Ammon's horn (tissue), 1 donor: ENCODE measurements around the gene DTNA.

ENCODE experiments used
- DNase-seq: peaks from one replicate; pipeline ENCODE4 v3.0.0-alpha.2; 2016; ENCODE audit warnings: low spot score

The DTNA gene

DNA sequence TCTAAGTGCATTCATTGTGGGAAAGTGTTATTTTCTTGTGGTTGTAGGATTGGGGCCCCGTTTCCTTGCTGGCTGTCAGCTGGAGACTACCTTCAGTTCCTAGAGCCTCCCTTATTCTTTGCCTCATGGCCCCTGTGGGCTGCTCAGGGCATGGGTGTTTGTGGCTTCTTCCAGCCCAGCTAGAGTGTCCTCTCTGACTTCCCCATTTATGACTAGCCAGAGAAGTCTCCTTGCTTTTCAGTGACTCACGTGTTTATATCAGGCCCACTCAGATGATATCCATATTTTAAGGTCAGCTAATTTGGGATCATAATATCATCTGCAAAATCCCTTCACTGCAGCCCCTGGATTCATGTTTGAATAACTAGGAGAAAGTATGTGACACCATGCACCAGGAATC is 62.8 kb downstream of the DTNA start:
- DNase-seq, result no peak

DNA sequence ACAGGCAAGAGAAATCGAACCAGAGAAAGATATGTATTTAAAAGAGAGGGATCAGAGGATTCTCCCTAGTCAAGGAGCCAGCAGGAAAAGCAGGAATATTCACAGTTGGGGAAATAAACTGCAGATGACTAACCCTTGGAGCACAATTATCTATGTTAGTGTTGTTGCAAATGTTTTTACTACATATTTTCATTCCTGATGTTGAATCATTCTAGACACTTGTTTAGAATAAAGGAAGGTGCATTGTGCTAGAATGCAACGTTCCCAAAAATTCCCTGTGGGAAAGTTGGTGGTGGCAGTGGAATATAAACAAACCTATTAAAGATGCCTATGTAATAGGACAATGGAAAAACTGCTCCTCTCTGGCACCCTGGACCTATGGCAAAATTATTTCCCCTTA is 63.3 kb downstream of the DTNA start:
- no peak for DNase-seq

DNA sequence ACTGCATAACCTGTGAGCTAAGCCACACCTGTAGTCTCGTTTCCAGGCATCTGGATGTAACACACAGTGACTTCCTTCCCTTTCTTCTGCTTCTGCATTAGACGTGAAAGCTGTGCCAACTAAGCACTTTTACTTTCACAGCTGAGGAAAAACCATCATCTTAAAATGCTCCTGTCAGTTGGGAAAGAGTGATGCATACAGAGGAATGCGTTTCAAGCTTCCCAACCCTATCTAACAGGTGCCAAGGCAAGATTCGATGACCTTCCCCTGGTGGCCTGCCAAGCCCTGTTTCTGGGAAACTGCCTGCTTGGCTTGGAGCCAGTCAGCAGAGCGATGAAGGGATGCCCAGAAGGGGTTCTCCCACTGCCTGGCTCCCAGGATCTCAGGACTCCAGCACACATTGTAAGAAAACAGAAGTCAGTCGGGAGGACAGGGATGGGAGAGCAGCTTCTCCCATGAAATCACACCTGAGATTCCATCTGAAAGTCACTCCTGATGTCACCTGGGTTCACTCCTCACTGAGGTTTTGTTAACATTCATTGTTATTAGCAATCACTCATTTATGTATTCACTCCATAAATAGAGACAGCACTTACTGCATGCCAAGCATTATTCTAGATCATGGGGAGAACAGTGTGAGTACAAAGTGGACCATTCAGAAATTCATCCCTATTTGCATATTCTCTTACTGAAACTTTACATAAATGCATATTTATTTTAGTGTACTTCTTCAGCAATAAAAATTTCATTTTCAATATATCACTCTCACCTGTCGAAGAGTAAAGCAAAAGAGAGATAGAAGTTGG is 64.1 kb downstream of the DTNA start:
- peak; percentile 62 for DNase-seq

DNA sequence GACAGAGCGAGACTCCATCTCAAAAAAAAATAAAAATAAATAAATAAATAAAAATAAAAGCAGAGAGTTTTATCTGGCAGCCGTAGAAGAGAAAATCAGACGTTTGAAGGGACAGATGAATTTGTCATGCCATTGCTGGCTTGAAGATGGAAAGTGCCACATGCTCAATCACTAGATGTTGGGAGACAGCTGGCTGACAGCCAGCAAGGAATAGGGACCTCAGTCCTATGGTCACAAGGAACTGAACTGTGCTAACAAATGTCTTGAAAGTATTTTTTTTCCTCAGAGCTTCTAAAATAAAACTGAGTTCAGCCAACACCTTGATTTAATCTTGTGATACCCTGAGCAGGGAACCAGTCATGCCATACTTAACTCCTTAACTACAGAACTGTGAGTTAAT is 65.4 kb downstream of the DTNA start:
- DNase-seq, result no peak

DNA sequence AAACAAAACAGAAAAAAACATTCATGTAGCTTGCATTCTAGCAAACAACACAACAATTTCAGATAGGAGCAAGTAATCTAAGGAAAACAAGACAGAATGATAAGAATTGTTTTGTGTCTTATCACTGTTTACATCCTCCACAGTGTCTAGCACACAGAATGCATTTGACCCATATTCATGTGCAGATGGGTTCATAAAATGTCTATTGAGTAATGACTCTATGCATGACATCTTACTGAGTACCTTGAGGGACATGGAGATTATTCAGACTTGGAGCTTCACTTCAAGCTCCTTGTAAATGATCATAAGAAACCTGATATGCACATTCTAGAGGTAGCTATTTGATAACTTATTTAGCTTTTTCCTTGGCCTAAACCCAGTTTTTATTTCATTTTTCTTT is 69.0 kb downstream of the DTNA start:
- DNase-seq, result no peak

DNA sequence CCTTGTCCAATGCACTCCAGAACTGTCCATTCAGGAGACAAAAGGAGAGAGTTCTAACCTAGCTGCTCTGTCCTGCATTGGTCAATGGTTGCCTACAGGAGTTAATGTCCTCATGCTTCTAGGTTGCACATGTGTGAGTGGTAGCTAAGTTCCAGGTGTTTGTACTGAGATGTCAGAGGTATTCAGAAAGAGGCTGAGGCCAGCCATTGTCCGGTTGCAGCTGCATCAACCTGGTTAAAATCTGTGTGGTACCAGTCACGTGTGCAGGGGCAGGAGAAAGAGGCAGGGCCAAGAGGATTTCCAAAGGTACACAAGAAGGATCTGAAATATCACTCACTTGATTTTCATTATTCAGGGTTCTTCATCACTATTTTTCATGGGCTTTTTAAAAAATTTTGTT is 70.8 kb downstream of the DTNA start:
- no peak for DNase-seq

DNA sequence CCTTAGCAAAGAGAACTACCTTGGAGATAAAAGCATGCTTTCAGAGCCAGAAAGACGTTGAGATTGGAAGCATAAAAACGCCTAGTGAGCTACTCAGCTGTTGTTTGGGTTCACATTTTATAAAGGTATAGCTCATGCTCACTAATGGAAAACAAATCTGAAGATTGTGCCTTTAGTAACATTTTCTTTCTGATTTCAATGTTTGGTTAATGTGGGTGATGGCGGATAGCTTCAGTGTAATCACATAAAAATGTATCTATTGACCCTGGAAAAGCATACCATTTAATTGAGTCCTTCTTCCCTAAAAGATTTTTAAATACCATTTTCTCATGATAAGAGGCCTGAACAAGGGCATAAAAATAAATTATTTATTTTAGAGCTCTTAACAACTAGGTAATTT is 73.4 kb downstream of the DTNA start:
- DNase-seq, result no peak

DNA sequence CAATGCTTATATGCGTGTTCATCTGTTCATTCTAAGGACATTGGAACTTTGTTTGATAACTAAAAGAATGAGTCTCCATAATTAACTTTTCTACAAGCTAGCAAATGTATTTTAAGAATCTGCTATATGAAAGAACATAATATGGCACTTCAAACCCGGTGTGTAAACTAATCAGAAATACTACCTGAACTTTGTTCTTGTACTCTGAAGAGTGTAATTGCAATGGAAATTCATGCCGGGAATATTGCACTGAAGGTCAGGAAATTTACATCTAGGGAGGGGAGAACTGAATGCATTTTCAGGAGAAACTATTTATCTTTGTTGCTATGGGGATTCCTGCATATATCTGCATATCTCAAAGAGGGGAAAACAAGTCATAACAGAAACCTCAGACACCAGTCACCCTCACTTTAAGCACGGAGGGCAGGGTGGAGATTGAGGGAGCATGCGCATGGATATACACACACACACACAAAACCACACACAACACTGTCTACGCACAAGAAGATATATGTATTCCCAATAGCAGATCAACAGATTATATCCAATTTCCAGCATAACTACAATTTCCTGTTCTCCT is 76.2 kb downstream of the DTNA start:
- DNase-seq, result no peak

DNA sequence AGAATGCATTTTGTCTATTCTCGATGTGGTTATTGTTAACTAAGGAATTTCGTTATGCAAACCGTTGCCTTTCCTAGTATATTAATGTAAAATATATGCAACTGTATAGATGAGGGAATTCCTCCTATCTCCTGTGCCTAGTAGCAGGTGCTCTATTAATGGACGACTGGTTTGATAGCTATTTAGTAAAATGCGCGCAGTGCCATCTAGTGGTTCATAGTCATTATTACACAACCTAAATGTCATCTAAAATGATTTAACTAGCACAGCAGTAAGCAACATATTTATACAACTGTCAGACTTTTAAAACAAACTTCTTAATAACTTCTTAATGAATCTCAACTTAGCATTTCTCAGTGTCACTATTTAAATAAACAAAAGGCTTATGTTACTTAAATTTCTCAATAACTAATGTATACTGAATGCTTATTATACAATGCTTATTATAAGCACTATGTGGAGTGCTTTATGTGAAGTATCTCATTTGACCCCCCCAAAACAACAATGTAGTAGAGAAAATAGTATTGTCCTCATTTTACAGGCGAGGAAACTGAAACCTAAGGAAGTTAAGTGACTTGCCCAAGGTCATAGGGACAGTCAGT is 77.9 kb downstream of the DTNA start:
- DNase-seq, result peak; percentile 87

DNA sequence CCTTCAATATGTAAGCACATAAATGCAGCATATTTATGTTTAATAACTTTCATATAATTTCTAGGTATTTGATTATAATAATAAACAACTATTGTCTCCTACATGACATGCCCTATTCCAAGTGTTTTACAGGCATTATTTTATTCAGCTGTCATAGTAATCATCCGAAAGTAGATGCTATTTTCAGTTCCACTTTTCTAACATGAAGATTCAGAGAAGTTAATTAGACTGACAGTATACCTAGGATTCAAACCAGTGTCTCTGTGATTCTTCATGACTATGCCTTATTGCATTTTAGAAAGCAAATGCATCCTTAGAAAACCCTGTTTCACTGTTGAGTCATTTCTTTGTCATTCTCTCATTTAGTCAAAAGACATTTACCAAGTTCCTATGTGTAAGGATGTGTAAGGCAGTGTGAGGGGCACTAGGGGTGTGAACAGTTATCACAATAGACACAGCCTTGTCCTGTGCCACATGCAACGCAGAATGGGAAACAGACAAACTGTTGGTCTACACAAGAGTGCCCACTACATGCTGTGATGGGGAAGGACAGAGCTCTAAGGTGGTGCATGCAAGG is 79.8 kb downstream of the DTNA start:
- no peak for DNase-seq

DNA sequence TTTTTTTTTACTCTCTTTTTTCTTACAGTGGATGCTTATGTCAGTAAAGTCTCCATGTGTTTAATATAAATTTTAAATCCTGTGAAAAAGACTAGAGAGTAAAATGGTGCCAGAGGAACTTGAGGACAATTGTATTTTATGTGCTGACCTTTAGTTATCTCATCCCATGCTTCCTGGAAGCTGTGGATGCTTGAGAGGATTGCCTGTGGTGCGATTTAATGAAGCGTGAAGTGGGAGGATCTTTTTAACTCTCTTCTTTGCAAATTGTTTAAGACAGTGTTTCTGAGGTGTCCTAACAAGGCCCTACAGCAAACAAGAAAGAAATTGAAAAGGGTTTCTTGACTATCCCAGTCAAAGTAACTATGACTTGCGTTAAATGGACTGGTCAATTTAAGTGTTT is 84.2 kb downstream of the DTNA start:
- DNase-seq, result no peak

DNA sequence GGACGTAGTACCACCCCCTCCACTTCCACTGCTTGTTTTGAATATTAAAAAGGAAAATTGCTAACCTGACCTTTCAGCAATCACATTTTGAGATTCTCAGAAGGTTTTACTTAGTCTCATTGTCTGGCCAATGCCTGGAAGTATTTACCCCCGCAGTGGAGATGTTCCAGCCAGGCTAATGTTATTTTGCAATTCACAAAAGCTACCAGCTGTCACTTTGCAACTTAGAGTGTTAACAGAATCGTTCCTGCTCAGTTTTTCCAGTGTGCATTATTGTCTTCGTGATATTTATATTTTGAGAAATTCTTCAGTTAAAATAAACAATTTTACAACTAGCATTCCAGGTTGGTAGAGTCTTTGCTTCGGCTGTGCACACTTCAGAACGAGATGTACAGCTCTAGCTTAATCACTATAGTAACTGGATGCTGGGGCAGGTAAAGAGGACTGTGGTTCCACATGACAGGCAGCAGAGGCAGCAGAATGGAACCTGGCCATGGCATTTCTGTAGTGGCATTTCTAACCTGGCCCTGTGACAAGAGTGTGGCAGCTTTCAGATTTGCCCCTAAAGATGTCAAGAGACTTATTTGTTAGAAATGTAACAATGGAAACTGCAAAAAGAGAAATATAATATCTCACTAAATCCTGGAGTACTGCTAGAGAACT is 85.1 kb downstream of the DTNA start:
- DNase-seq, result no peak

DNA sequence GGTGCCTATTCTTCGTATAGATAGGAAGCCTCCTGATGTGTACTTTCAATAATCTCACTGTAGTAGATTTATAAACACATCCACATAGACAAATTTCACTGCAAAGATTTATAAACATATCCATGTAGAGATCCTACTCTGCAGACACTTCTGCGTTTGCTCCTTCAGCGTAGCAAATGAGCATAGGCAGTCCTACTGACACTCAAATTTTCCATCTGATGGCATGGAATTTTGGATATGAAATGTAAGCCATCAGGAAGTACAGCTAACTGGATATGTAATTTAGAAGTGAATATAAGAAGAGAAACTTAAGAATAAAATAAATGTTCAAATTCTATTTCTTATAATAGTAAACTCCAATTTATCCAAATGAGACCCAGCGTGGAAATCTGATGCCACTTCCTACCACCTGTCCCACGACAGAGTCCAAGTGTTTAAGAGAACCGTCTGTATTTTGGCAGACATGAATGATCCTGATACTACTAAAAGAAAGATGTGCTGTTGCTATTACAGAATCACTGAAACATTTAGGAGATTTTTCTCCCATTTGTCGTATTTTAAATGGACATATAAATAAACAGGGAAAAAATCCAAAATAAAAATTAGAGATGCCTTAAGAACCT is 86.0 kb downstream of the DTNA start:
- no peak for DNase-seq

DNA sequence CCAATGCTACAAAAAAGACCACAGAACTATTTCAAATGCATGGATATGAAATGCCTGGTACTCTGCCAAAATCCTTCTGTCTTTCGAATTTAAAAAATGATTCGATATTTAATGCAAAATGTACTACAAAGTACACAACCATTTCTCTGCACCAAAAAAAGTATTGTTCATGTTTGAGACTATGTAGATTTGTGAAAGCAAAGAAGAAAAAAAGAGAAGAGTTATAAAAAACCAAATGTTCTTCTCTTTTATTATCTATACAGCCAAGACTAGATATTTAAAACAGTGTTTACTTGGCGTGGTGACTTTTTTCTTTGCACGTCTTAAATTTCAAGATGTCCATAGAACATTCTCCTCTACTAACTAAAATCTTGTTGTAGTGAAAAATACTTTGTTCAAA is 89.2 kb downstream of the DTNA start:
- no peak for DNase-seq

DNA sequence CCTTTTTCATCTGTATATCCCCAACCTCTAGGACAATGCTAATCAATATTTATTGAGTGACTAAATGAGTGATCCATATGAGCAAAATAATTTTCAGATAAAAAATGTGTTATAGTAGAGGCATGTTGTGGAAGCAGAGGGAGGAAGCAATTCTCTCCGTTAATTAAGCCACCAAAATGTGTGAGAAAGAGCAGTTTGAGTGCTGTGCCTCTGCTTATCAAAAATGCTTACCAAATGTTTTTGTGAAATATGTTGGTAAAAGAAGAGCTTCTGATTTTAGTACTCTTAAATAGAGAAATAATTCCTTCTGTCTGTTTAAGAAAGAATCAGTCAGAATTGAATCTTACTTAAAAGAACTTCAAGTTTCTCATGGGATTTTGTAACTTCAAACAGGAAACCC is 90.3 kb downstream of the DTNA start:
- no peak for DNase-seq

DNA sequence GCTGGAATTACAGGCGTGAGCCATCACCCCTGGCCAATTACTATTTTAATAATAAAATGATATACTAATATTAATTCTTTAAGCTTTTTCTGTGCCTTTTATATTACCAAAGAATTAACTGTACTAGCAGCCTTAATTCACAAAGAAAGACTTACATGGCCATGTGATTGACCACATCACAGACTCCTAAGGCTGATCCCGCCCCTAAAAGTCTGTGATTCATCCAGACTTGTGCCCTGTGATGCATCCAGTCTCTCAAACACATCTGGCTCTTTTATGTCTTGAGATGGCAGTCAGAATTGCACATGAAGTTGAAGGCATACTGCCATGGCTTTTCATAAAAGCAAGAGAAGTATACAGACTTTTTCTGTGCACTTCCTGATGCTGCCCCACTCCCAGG is 91.7 kb downstream of the DTNA start:
- DNase-seq, result no peak

DNA sequence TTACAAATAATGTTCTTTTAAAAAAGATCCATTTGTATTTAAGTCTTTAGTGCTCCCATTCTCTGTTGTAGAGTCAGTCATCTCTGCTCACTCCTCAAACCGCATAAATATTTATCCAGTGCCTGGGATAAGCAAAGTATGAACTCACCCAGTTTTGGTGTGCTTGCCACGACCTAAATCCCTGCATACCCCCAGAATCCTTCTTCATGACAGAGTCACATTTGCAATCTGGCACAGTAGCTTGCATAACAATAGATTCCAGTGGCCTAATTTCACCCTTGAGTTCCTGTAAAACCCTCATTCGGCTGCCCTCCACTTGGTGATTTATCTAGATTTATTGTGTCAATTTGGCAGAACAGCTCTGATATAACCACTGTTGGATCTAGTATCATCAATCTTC is 92.9 kb downstream of the DTNA start:
- DNase-seq, result no peak

DNA sequence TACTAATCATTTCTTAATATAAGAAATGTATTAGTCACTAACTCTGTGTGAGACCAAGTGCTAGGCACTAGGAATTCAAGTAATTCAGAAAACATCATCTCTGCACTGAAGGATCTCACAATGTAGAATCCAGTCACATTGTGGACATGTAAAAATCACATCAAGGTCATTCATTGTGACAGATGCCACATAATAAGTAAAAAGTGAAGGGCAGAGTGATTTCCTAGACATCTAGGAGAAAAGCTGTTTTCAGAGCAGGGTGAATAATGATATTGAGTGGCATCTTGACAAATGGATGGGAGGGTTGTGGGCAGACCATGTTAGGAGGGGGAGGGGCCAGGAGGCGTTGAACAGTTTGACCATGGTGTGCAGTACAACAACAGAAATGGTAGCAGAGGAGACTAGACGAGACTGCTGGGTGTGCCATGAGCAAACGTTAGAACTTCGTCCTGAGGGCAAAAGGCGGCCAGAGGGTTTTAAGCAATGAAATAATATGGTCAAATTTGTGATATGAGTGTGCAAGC is 93.8 kb downstream of the DTNA start:
- DNase-seq, result no peak

DNA sequence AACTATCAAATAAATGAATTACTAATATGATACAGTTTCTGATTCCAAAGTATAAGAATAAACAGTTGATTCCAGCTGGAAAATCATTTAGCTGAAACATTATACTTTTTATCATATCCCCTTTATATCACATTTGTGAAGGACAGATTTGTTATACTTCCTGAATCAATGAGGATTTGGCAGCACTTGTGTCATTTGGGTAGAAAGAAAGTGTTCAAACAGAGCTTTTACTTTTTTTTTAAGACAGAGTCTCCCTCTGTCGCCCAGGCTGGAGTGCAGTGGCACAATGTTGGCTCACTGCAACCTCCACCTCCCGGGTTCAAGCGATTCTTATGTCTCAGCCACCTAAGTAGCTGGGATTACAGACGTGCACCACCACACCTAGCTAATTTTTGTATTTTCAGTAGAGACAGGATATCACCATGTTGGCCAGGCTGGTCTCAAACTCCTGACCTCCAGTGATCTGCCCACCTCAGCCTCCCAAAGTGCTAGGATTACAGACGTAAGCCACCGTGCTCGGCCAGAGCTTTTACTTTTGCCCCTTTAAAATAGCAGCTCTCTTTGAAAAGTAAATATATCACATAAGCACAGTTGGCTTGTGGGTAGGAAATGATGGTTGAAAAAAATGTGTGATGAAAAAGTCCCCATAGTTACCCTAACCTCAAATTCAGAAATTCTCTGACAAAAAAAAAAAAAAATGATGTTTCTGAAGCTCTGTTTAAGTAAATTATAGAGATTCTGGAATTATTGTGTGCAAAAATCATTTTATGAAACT is 95.2 kb downstream of the DTNA start:
- no peak for DNase-seq

DNA sequence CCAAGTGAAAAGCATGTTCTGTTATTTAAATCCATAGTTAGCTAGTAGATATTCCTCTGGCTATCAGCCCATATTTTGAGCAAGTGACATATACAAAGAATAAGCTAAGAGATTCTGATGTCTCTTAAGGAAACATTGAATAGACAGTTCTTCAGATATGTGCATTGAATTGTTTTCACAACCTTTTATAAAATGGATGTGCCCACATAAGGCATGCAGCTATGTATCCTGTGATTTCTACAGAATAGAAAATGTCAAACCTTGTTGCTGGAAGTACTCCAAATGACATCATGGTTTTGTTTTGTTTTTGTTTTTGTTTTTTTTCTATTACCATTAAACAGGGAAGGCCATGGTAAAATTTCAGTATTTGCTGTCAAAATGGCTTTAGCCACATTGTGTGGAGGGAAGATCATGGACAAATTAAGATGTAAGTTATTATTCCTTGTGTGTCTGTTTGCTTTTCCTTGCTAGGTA is 95.8 kb downstream of the DTNA start:
- DNase-seq, result no peak

DNA sequence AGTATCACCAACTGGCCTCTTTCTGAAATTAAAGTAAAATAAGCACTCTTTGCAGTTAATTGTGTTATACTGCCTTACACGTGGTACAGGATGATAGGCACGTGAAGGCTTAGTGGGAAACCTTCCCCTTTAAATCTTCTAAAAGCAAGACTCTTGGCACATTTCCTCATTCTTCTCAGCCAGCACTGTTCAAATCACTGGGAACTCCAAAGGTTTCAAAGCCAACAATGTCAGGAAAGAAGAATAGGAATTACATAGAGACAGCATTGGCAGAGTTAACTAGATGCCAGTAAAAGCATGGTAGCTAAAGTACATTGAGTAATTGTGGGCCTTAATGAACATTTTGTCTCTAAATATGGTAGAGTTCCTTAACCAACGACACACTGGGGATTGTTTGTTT is 96.4 kb downstream of the DTNA start:
- no peak for DNase-seq
